Measurements from ENCODE around the gene DDX27. TPM values are rescaled to one million over a fixed set of nuclear protein-coding genes. Genes with fewer than 3 reads are reported as not detected.

DDX27 gene
- total and polyA plus RNA-seq, 9 of the 15 experiments (the other 6 are each of a cell fraction or from before 2014, with no cell fraction given): 17.9 to 79.3 (median 57.0) TPM

- TF ChIP-seq MGA (IDR thresholded peaks at IDR 0.05) (peak; percentile 33; the same call in 1 of the 2 replicates), SNRNP70 (optimal IDR thresholded peaks at IDR 0.05; ENCODE audit: low read depth, low read length) (peak; percentile 77), MYC (IDR thresholded peaks at IDR 0.05; ENCODE audit: low read depth, low read length) (0 out of 2 replicates have a peak, but pooled peaks have one; percentile 12), MYC (CRISPR knock-in tag; IDR thresholded peaks at IDR 0.05; ENCODE audit: borderline replicate concordance, low read depth) (no peak), NFIX (CRISPR knock-in tag; IDR thresholded peaks at IDR 0.05; ENCODE audit: low read depth) (no peak), HCFC1 (IDR thresholded peaks at IDR 0.05; ENCODE audit: low read depth, low read length) (no peak), SOX6 (IDR thresholded peaks at IDR 0.05) (0 out of 2 replicates have a peak, but pooled peaks have one; percentile 35), MNT (conservative IDR thresholded peaks at IDR 0.05) (peak; percentile 54 to 62), XRCC3 (IDR thresholded peaks at IDR 0.05) (no peak), JUNB (CRISPR knock-in tag; conservative IDR thresholded peaks at IDR 0.05) (no peak), SMAD3 (CRISPR knock-in tag; conservative IDR thresholded peaks at IDR 0.05) (0 out of 2 replicates have a peak, but pooled peaks have one; percentile 2), L3MBTL2 (IDR thresholded peaks at IDR 0.05) (peak; percentile 41; the same call in 1 of the 2 replicates), IRF2 (CRISPR knock-in tag; IDR thresholded peaks at IDR 0.05) (no peak), MEIS2 (IDR thresholded peaks at IDR 0.05; ENCODE audit: partially characterized antibody) (no peak), THRAP3 (IDR thresholded peaks at IDR 0.05; ENCODE audit: borderline replicate concordance) (peak; percentile 23; the same call in 1 of the 2 replicates), POLR2A (conservative IDR thresholded peaks at IDR 0.05) (peak; percentile 25), SIN3A (IDR thresholded peaks at IDR 0.05; ENCODE audit: borderline replicate concordance in 2 of 2, control insufficient read depth in 1 of 2, low read depth in 2 of 2, low read length in 2 of 2) (peak in 1 of 2 experiments; percentile 23; a peak in 2 of 4 replicates)
Measured at GRCh38 chr20:49282584-49283171, 63.5 kb downstream of the DDX27 start (continued).
